ENCODE data around the gene P2RY2.

The P2RY2 gene

DNA sequence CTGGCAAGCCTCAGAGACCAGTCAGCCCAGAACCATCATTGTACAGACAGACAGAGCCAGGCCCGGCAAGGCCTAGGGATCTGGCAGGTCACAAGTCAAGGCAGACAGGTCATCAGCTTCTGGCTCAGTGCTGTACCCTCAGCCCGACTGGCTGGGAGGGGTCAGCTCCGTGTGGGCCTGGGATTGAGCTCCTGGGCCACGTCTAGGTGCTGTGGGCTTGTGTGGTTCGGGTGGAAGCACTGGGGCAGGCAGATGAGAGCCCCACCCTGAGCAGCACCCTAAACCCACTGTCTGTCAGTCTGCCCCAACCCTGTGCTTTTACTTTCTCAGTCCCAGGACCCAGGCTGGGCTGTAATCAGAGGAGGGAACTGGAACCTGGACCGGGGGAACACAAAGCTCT, 26.9 kb upstream of the P2RY2 start:
- DNase-seq (ENCODE audit: low spot score): no peak
- TF ChIP-seq, protein P1, sequence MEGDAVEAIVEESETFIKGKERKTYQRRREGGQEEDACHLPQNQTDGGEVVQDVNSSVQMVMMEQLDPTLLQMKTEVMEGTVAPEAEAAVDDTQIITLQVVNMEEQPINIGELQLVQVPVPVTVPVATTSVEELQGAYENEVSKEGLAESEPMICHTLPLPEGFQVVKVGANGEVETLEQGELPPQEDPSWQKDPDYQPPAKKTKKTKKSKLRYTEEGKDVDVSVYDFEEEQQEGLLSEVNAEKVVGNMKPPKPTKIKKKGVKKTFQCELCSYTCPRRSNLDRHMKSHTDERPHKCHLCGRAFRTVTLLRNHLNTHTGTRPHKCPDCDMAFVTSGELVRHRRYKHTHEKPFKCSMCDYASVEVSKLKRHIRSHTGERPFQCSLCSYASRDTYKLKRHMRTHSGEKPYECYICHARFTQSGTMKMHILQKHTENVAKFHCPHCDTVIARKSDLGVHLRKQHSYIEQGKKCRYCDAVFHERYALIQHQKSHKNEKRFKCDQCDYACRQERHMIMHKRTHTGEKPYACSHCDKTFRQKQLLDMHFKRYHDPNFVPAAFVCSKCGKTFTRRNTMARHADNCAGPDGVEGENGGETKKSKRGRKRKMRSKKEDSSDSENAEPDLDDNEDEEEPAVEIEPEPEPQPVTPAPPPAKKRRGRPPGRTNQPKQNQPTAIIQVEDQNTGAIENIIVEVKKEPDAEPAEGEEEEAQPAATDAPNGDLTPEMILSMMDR (IDR thresholded peaks at IDR 0.05; ENCODE audit: borderline replicate concordance, control extremely low read depth, extremely low read depth, insufficient read depth, missing control alignments): no peak
- in situ Hi-C loops (cut with MboI; ENCODE audit: low sequenced_read_pairs, unreplicated experiment): loop anchor here (5.0 kb wide), 1 partner anchor 41 kb away; no protein-coding TSS in a partner anchor

GRCh38 chr11:73192272-73192671, 25.8 kb upstream of the P2RY2 start:
- TF ChIP-seq, protein P1 (IDR thresholded peaks at IDR 0.05; ENCODE audit: borderline replicate concordance, control extremely low read depth, extremely low read depth, insufficient read depth, missing control alignments): no peak
- DNase-seq (ENCODE audit: low spot score): no peak
- in situ Hi-C loops (cut with MboI; ENCODE audit: low sequenced_read_pairs, unreplicated experiment): loop anchor here (5.0 kb wide), 1 partner anchor 40 kb away; no protein-coding TSS in a partner anchor

- no peak for DNase-seq (ENCODE audit: low spot score)
- in situ Hi-C loops (cut with MboI; ENCODE audit: low sequenced_read_pairs, unreplicated experiment): loop anchor here (5.0 kb wide), 1 partner anchor 39 kb away; no protein-coding TSS in a partner anchor
- TF ChIP-seq, protein P1 (IDR thresholded peaks at IDR 0.05; ENCODE audit: borderline replicate concordance, control extremely low read depth, extremely low read depth, insufficient read depth, missing control alignments): no peak
Observed at GRCh38 chr11:73193251-73194033, 24.6 kb upstream of the P2RY2 start.

GRCh38 chr11:73194034-73194507, 24.0 kb upstream of the P2RY2 start:
- TF ChIP-seq, protein P1 (IDR thresholded peaks at IDR 0.05; ENCODE audit: borderline replicate concordance, control extremely low read depth, extremely low read depth, insufficient read depth, missing control alignments): no peak
- DNase-seq (ENCODE audit: low spot score): no peak
- in situ Hi-C loops (cut with MboI; ENCODE audit: low sequenced_read_pairs, unreplicated experiment): loop anchor here (5.0 kb wide), 1 partner anchor 38 kb away; no protein-coding TSS in a partner anchor

- in situ Hi-C loops (cut with MboI; ENCODE audit: low sequenced_read_pairs, unreplicated experiment): loop anchor here (5.0 kb wide), 1 partner anchor 38 kb away; no protein-coding TSS in a partner anchor
- TF ChIP-seq, protein P1 (IDR thresholded peaks at IDR 0.05; ENCODE audit: borderline replicate concordance, control extremely low read depth, extremely low read depth, insufficient read depth, missing control alignments): no peak
- no peak for DNase-seq (ENCODE audit: low spot score)
Observed at GRCh38 chr11:73194593-73194992, 23.5 kb upstream of the P2RY2 start.

- DNase-seq (ENCODE audit: low spot score): no peak
- in situ Hi-C loops (cut with MboI; ENCODE audit: low sequenced_read_pairs, unreplicated experiment): no loop called here
- TF ChIP-seq, protein P1 (IDR thresholded peaks at IDR 0.05; ENCODE audit: borderline replicate concordance, control extremely low read depth, extremely low read depth, insufficient read depth, missing control alignments): no peak
Observed at GRCh38 chr11:73195191-73196007, 22.7 kb upstream of the P2RY2 start.

Data from GM13976 (cell line).